Skeletal muscle satellite cell (primary cell): ENCODE measurements around the gene MEIS2.

ENCODE experiments used
- H3K27me3 ChIP-seq: 2 replicates; pipeline ENCODE4 v1.7.0; 2013; ENCODE audit warnings: low read length; ENCODE audit not compliant: control insufficient read depth, insufficient read depth
- H3K36me3 ChIP-seq: 2 replicates; pipeline ENCODE4 v1.7.0; 2013; ENCODE audit warnings: mild to moderate bottlenecking, control low read depth, low read length; ENCODE audit not compliant: insufficient read depth
- H3K4me1 ChIP-seq: 2 replicates; pipeline ENCODE4 v1.7.0; 2013; ENCODE audit warnings: low read length; ENCODE audit not compliant: control insufficient read depth, insufficient read depth
- H3K4me2 ChIP-seq: 2 replicates; pipeline ENCODE4 v1.7.0; 2013; ENCODE audit warnings: mild to moderate bottlenecking, low read length
- H3K4me3 ChIP-seq: 2 replicates; pipeline ENCODE4 v1.7.0; 2013; ENCODE audit warnings: low read length
- H3K9ac ChIP-seq: 2 replicates; pipeline ENCODE4 v1.7.0; 2013; ENCODE audit warnings: mild to moderate bottlenecking, low read depth, low read length, moderate library complexity
- H3K9me3 ChIP-seq: replicated peaks from 2 replicates; pipeline ENCODE4 v1.7.0; 2013; ENCODE audit warnings: mild to moderate bottlenecking, control low read depth, low read length

Gene MEIS2

DNA sequence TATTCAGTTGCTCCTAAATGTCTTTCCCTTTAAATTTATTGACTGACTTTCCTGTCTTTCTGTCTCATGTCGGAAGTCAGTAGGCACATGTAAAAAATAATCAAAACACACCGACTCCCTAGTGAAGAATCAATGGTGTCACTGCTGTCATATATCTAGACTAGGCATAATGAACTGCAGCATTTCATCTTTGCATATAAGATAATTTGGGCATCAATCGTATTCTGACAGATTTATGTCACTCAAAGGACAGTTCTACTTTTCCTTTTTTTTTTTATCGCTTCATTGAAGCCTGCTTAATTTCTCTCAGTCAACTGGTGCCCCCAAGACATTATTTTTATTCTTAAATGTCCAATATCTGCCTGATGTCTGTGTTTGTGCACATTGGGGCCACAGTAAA is 206.3 kb downstream of the MEIS2 start:
- Histone ChIP-seq H3K27me3 (peaks cover 24% of the 10 kb centered on the region), H3K9me3 (no peaks in the 10 kb centered on the region), H3K4me1 (no peaks in the 10 kb centered on the region), H3K4me3 (no peak overlapping the region), H3K4me2 (no peak overlapping the region), H3K36me3 (no peaks in the 10 kb centered on the region), H3K9ac (no peak overlapping the region)

- Histone ChIP-seq H3K4me1 (no peaks in the 10 kb centered on the region), H3K9me3 (no peaks in the 10 kb centered on the region), H3K27me3 (peaks cover 32% of the 10 kb centered on the region), H3K9ac (no peak overlapping the region), H3K4me2 (no peak overlapping the region), H3K36me3 (no peaks in the 10 kb centered on the region), H3K4me3 (no peak overlapping the region)
Observed at GRCh38 chr15:36893276-36893675, 207.1 kb downstream of the MEIS2 start.

- Histone ChIP-seq H3K4me3 (no peak overlapping the region), H3K27me3 (peaks cover 72% of the 10 kb centered on the region)
Observed at GRCh38 chr15:36888011-36888992, 212.0 kb downstream of the MEIS2 start.

DNA sequence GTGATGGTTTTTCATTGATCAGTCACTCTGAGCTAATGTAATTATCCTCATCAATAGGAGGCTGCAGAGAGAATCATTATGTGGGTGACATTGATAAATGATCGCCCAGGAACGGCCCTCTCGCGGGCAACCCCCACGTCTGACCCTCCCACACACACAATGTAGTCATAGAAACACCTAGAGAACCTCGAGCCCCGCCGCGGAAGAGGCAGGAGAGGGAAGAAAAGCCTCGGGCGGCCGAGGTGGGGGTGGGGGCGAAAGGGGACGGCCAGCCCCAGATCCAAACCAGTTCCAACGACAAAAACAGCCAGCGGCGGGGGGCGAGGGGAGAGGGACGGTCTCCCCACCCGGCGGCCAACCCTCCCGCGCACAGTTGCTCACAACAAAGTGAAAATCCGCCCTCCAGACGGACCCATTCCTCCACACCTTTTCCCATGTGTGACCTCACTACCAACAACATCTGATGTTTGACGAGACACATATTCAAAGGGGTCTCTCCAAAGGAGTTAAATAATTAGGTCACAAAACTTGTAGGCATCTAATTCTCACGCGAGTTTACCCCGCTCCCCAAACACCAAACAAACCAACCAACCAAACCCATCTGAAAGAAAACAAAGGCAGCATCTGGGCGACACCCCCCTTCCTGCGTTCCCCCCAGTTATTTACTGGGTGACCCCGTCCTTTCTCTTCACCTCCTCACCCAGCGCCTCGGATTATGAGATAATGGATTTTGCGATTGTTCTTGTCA is 213.0 kb downstream of the MEIS2 start:
- H3K9me3 ChIP-seq, result no peaks in the 10 kb centered on the region
- no peaks in the 10 kb centered on the region for H3K36me3 ChIP-seq
- H3K4me1 ChIP-seq, result no peaks in the 10 kb centered on the region
- peaks cover 81% of the 10 kb centered on the region for H3K27me3 ChIP-seq
- no peak overlapping the region for H3K4me3 ChIP-seq
- H3K4me2 ChIP-seq, result no peak overlapping the region
- no peak overlapping the region for H3K9ac ChIP-seq

More at GRCh38 chr15:36888011-36888992, 212.0 kb downstream of the MEIS2 start:
- Histone ChIP-seq H3K36me3 (no peaks in the 10 kb centered on the region), H3K4me1 (no peaks in the 10 kb centered on the region), H3K9ac (no peak overlapping the region), H3K9me3 (no peaks in the 10 kb centered on the region), H3K4me2 (no peak overlapping the region)

GRCh38 chr15:36886701-36887100 is 213.6 kb downstream of the MEIS2 start:
- Histone ChIP-seq H3K9me3 (no peaks in the 10 kb centered on the region), H3K4me1 (no peaks in the 10 kb centered on the region), H3K4me2 (no peak overlapping the region), H3K9ac (no peak overlapping the region), H3K36me3 (no peaks in the 10 kb centered on the region), H3K27me3 (peaks cover 88% of the 10 kb centered on the region), H3K4me3 (no peak overlapping the region)

DNA sequence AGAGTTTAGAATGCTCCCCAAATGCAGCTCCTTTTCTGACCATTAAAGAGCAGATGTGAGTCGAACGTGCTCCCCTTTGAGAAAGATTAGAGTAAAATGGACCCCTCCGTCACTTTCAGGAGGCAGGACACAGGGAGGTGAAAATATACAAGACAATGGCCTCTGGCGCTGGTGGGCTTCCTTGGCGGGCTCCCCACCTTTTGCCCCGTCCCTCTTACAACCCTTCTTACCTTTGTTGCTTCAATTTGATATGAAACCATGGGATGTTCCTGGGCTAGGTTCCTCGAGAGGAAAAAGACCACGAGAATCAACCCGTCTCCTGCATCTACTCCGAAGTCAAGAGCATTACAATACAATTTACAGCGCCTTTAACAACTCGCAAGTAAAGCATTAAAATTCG is 214.2 kb downstream of the MEIS2 start:
- Histone ChIP-seq H3K4me3 (no peak overlapping the region), H3K27me3 (peaks cover 93% of the 10 kb centered on the region), H3K4me2 (no peak overlapping the region), H3K36me3 (no peaks in the 10 kb centered on the region), H3K4me1 (no peaks in the 10 kb centered on the region), H3K9me3 (no peaks in the 10 kb centered on the region), H3K9ac (no peak overlapping the region)

DNA sequence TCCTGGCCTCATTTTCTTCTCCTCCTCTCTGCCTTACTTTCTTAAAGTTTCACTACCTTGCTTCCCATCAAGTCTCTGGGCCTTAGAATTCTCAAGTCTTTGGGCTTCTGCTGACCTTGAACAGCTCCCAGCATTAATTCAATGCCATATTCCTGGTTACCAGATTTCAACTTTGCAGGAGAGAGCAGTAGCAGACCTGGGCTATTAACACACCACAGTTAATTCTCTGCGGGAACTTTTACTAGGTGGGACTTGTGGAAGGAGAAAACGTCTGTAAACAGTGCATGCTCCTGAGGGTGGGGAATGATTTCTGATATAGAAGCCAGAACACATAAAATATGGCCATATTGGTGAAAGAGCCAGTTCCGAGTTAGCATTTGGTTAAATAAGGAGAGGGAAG is 214.6 kb downstream of the MEIS2 start:
- peaks cover 93% of the 10 kb centered on the region for H3K27me3 ChIP-seq
- H3K4me3 ChIP-seq, result no peak overlapping the region
- H3K4me2 ChIP-seq, result no peak overlapping the region
- no peaks in the 10 kb centered on the region for H3K9me3 ChIP-seq
- H3K36me3 ChIP-seq, result no peaks in the 10 kb centered on the region
- H3K4me1 ChIP-seq, result no peaks in the 10 kb centered on the region
- no peak overlapping the region for H3K9ac ChIP-seq

DNA sequence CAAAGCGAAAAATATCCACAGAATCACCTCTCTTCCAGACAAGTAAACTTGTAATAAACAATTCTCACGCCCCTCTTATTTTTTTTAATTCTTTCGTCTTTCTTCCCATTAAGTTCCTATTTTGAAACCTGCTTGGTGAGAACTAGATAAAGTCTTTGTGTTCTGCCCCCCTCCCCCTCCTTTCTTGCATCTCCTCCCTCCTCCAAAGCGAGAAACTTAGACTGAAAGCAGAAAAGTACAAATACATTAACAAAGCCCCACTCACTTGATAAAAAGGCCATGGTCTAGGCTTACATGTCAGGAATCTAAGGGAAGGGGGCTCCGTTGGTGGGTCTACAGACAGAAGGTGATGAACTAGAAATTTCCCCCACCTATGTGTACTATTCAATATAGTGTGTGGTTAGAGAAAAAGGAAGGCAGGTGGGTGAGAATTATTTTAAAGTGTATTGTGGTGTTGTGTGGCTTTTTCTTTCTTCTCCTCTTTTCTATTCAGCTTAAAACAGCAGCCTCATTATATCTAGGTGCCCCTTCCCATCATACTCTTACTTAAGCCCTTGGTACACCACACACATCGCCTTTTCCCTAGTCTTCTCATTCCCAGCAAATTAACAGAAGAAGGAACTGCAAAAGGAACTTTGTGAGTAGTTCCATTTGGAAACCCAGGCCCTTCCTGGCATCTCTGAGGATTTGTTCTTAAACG is 215.3 kb downstream of the MEIS2 start:
- Histone ChIP-seq H3K9me3 (no peaks in the 10 kb centered on the region), H3K4me1 (no peaks in the 10 kb centered on the region), H3K36me3 (no peaks in the 10 kb centered on the region), H3K4me3 (no peak overlapping the region), H3K4me2 (no peak overlapping the region), H3K9ac (no peak overlapping the region), H3K27me3 (peaks cover 97% of the 10 kb centered on the region)

GRCh38 chr15:36884518-36884875 is 215.9 kb downstream of the MEIS2 start:
- H3K36me3 ChIP-seq, result no peaks in the 10 kb centered on the region
- H3K27me3 ChIP-seq, result peaks cover 99% of the 10 kb centered on the region
- H3K4me1 ChIP-seq, result no peaks in the 10 kb centered on the region

GRCh38 chr15:36883713-36884517 is 216.4 kb downstream of the MEIS2 start:
- Histone ChIP-seq H3K27me3 (peaks cover 99% of the 10 kb centered on the region), H3K4me3 (no peak overlapping the region), H3K9ac (no peak overlapping the region)

More at GRCh38 chr15:36884518-36884875, 215.9 kb downstream of the MEIS2 start:
- Histone ChIP-seq H3K9me3 (no peaks in the 10 kb centered on the region), H3K4me2 (no peak overlapping the region), H3K9ac (no peak overlapping the region), H3K4me3 (no peak overlapping the region)

More at GRCh38 chr15:36883713-36884517, 216.4 kb downstream of the MEIS2 start:
- no peaks in the 10 kb centered on the region for H3K36me3 ChIP-seq
- no peaks in the 10 kb centered on the region for H3K9me3 ChIP-seq
- peak overlapping the region; percentile 33 for H3K4me2 ChIP-seq
- no peaks in the 10 kb centered on the region for H3K4me1 ChIP-seq
